Bronchial epithelial cell (primary cell): ENCODE data around the gene ABI3BP. TPM values are rescaled to one million over a fixed set of nuclear protein-coding genes. Genes with fewer than 3 reads are reported as not detected.

Source experiments
- DNase-seq: peaks from one replicate; pipeline ENCODE4 v3.0.0-alpha.2; 2010; ENCODE audit warnings: low read depth
- FAIRE-seq: peaks from 2 replicates; lab custom pipeline; 2011; peaks lifted over from hg19 to GRCh38; lab: Jason Lieb, UNC
- H3K27me3 ChIP-seq: 2 replicates; pipeline ENCODE4 v1.5.1; 2011; ENCODE audit warnings: low read length; ENCODE audit not compliant: control insufficient read depth, insufficient read depth
- H3K36me3 ChIP-seq: 2 replicates; pipeline ENCODE4 v1.5.1; 2011; ENCODE audit warnings: low read length; ENCODE audit not compliant: control insufficient read depth, insufficient read depth
- H3K4me3 ChIP-seq: 2 replicates; pipeline ENCODE4 v1.5.1; 2011; ENCODE audit warnings: mild to moderate bottlenecking, low read depth, low read length, control low read depth
- total RNA-seq: library from RNA; depleted of rRNA; stranded (reverse); fragments of >200 nt; gene quantifications from 2 replicates; pipeline ENCODE4 v1.2.1, GENCODE V29; 2014
- TF ChIP-seq, protein P1 (sequence below): IDR thresholded peaks from 2 replicates; pipeline ENCODE4 v1.5.1; 2011; ENCODE audit warnings: mild to moderate bottlenecking, moderate library complexity, low read length, control low read depth, inconsistent platforms; ENCODE audit not compliant: insufficient read depth, severe bottlenecking

The ABI3BP gene
- total RNA-seq, 1 donor from 2014 or later: 0.53 TPM

DNA sequence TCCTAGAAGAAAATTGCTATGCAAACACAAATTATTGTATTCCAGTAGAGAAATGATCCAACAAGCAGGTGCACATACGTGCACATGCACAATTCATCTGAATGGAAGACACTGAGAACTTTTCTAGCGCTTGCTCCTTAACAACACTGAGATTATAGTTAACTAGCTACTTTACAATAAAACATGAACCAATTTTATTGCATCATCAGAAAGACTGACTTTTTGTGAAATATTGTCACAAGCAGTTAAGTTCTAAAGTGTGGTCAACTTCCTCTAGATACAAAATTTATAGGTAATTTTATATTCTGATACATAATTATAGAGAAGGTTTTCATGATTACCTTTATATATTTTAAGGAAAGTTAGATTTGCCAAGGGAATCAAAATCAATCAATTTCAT lies 135.4 kb downstream of the ABI3BP start:
- Histone ChIP-seq H3K27me3 (no peaks in the 10 kb centered on the region), H3K36me3 (no peaks in the 10 kb centered on the region), H3K4me3 (no peak overlapping the region)
- TF ChIP-seq, protein P1, sequence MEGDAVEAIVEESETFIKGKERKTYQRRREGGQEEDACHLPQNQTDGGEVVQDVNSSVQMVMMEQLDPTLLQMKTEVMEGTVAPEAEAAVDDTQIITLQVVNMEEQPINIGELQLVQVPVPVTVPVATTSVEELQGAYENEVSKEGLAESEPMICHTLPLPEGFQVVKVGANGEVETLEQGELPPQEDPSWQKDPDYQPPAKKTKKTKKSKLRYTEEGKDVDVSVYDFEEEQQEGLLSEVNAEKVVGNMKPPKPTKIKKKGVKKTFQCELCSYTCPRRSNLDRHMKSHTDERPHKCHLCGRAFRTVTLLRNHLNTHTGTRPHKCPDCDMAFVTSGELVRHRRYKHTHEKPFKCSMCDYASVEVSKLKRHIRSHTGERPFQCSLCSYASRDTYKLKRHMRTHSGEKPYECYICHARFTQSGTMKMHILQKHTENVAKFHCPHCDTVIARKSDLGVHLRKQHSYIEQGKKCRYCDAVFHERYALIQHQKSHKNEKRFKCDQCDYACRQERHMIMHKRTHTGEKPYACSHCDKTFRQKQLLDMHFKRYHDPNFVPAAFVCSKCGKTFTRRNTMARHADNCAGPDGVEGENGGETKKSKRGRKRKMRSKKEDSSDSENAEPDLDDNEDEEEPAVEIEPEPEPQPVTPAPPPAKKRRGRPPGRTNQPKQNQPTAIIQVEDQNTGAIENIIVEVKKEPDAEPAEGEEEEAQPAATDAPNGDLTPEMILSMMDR: no peak
- DNase-seq (no peak), FAIRE-seq (no peak)

- FAIRE-seq (no peak), DNase-seq (no peak)
- Histone ChIP-seq H3K36me3 (no peaks in the 10 kb centered on the region), H3K4me3 (no peak overlapping the region), H3K27me3 (no peaks in the 10 kb centered on the region)
- TF ChIP-seq, protein P1: no peak
Measured at GRCh38 chr3:100856821-100857220, 136.4 kb downstream of the ABI3BP start.

- Histone ChIP-seq H3K36me3 (no peaks in the 10 kb centered on the region), H3K4me3 (no peak overlapping the region), H3K27me3 (no peaks in the 10 kb centered on the region)
- FAIRE-seq (no peak), DNase-seq (no peak)
- TF ChIP-seq, protein P1: no peak
Measured at GRCh38 chr3:100852840-100853239, 140.4 kb downstream of the ABI3BP start.

- TF ChIP-seq, protein P1: no peak
- FAIRE-seq: no peak
- peak; percentile 31 for DNase-seq
- Histone ChIP-seq H3K27me3 (no peaks in the 10 kb centered on the region), H3K36me3 (no peaks in the 10 kb centered on the region), H3K4me3 (no peak overlapping the region)
Measured at GRCh38 chr3:100850701-100851100, 142.5 kb downstream of the ABI3BP start.

GRCh38 chr3:100850156-100850555 lies 143.1 kb downstream of the ABI3BP start:
- Histone ChIP-seq H3K27me3 (no peaks in the 10 kb centered on the region), H3K4me3 (no peak overlapping the region), H3K36me3 (no peaks in the 10 kb centered on the region)
- DNase-seq: no peak
- no peak for FAIRE-seq
- TF ChIP-seq, protein P1: no peak
